Fibroblast of lung (primary cell): ENCODE measurements around the gene GATAD1. TPM values are rescaled to one million over a fixed set of nuclear protein-coding genes. Genes with fewer than 3 reads are reported as not detected.

Experiments used
- DNase-seq, 2 donors: peaks; one replicate each; pipeline versions ENCODE4 v3.0.0 to v3.0.0-alpha.2; 2010; ENCODE audit warnings: low read depth in 2 of 2
- H2AFZ ChIP-seq: 2 replicates; pipeline ENCODE4 v1.5.1; 2012; ENCODE audit warnings: low read length, control low read depth, inconsistent platforms
- H3K27ac ChIP-seq: 2 replicates; pipeline ENCODE4 v1.5.1; 2011; ENCODE audit warnings: low read length, control low read depth; ENCODE audit not compliant: insufficient read depth
- H3K27me3 ChIP-seq: 2 replicates; pipeline ENCODE4 v1.5.1; 2011; ENCODE audit warnings: mild to moderate bottlenecking, low read length; ENCODE audit not compliant: control insufficient read depth, insufficient read depth
- H3K36me3 ChIP-seq: 2 replicates; pipeline ENCODE4 v1.5.1; 2011; ENCODE audit warnings: low read length; ENCODE audit not compliant: control insufficient read depth, insufficient read depth
- H3K4me1 ChIP-seq: 2 replicates; pipeline ENCODE4 v1.5.1; 2011; ENCODE audit warnings: low read length; ENCODE audit not compliant: control insufficient read depth, insufficient read depth; ENCODE audit errors: extremely low read depth
- H3K4me2 ChIP-seq: 2 replicates; pipeline ENCODE4 v1.5.1; 2011; ENCODE audit warnings: low read length, control low read depth; ENCODE audit not compliant: insufficient read depth; ENCODE audit errors: extremely low read depth
- H3K4me3 ChIP-seq, 4 experiments: fragments of 200-600 bp in 1 of 4; sonication (generic) in 1 of 4; replicated peaks in 1 of 4; 2 replicates each; pipeline ENCODE4 v1.5.1; 2011 to 2016; ENCODE audit warnings: low read length in 4 of 4, low read depth in 3 of 4, mild to moderate bottlenecking in 3 of 4, control low read depth in 2 of 4, inconsistent platforms in 1 of 4, mixed read lengths in 1 of 4; ENCODE audit not compliant: insufficient read depth in 1 of 4; ENCODE audit errors: control extremely low read depth in 1 of 4
- H3K79me2 ChIP-seq: 2 replicates; pipeline ENCODE4 v1.5.1; 2012; ENCODE audit warnings: mild to moderate bottlenecking, low read length, inconsistent platforms; ENCODE audit not compliant: control insufficient read depth, insufficient read depth
- H3K9ac ChIP-seq: 2 replicates; pipeline ENCODE4 v1.5.1; 2011; ENCODE audit warnings: mild to moderate bottlenecking, low read length, control low read depth; ENCODE audit not compliant: insufficient read depth
- H3K9me3 ChIP-seq: 2 replicates; pipeline ENCODE4 v1.5.1; 2012; ENCODE audit warnings: low read depth, low read length; ENCODE audit not compliant: control insufficient read depth, insufficient read depth
- H4K20me1 ChIP-seq: 2 replicates; pipeline ENCODE4 v1.5.1; 2011; ENCODE audit warnings: low read length; ENCODE audit not compliant: control insufficient read depth, insufficient read depth; ENCODE audit errors: extremely low read depth
- CTCF ChIP-seq, 2 donors: IDR thresholded peaks in 1 of 2; conservative IDR thresholded peaks in 1 of 2; 1 replicate in 1 of 2; 2 replicates in 1 of 2; pipeline ENCODE4 v1.5.1; 2011 to 2012; ENCODE audit warnings: low read length in 2 of 2, control low read depth in 1 of 2, inconsistent platforms in 1 of 2, low read depth in 1 of 2, mild to moderate bottlenecking in 1 of 2
- EZH2 ChIP-seq: IDR thresholded peaks from 2 replicates; pipeline ENCODE4 v1.5.1; 2012; ENCODE audit warnings: low read length, control low read depth, mild to moderate bottlenecking; ENCODE audit errors: missing control alignments
- polyA plus RNA-seq, 2 donors: library from polyadenylated mRNA; depleted of rRNA in 1 of 2; stranded (reverse) in 1 of 2; unstranded in 1 of 2; fragments of >200 nt; gene quantifications; 2 replicates each; pipeline ENCODE4 v1.2.1, GENCODE V29; 2011 to 2012; ENCODE audit warnings: missing spikeins in 1 of 2
- total RNA-seq: library from RNA; depleted of rRNA; stranded (reverse); fragments of >200 nt; gene quantifications from 2 replicates; pipeline ENCODE4 v1.2.1, GENCODE V29; 2014

GATAD1 gene
- total and polyA plus RNA-seq, 2 donors (not counting 1 experiment from before 2014, with no cell fraction given): 32.1 to 32.4 TPM

- Histone ChIP-seq H3K4me1 (no peaks in the 10 kb centered on the region), H3K79me2 (no peaks in the 10 kb centered on the region), H3K27ac (no peak overlapping the region), H3K9ac (no peak overlapping the region), H4K20me1 (no peaks in the 10 kb centered on the region), H2AFZ (no peak overlapping the region), H3K9me3 (no peaks in the 10 kb centered on the region), H3K4me3 (no peak overlapping the region), H3K27me3 (no peaks in the 10 kb centered on the region), H3K36me3 (peaks cover 2% of the 10 kb centered on the region), H3K4me2 (no peak overlapping the region)
- DNase-seq: no peak
- no peak for TF ChIP-seq CTCF (conservative IDR thresholded peaks at IDR 0.05 in 1 of 2, IDR thresholded peaks at IDR 0.05 in 1 of 2; ENCODE audit: low read depth in 1 of 2, low read length in 2 of 2)
- TF ChIP-seq EZH2: no peak
Observed at GRCh38 chr7:92503767-92504166, 56.5 kb downstream of the GATAD1 start.

- Histone ChIP-seq H2AFZ (no peak overlapping the region), H3K9ac (no peak overlapping the region), H3K4me3 (no peak overlapping the region), H3K36me3 (peaks cover 2% of the 10 kb centered on the region), H3K79me2 (no peaks in the 10 kb centered on the region), H3K9me3 (no peaks in the 10 kb centered on the region), H4K20me1 (no peaks in the 10 kb centered on the region), H3K4me2 (no peak overlapping the region), H3K27me3 (no peaks in the 10 kb centered on the region), H3K4me1 (no peaks in the 10 kb centered on the region), H3K27ac (no peak overlapping the region)
- no peak for TF ChIP-seq CTCF (conservative IDR thresholded peaks at IDR 0.05 in 1 of 2, IDR thresholded peaks at IDR 0.05 in 1 of 2; ENCODE audit: low read depth in 1 of 2, low read length in 2 of 2)
- TF ChIP-seq EZH2: no peak
- DNase-seq: no peak
Observed at GRCh38 chr7:92504563-92504962, 57.3 kb downstream of the GATAD1 start.

GRCh38 chr7:92506363-92506762 lies 59.1 kb downstream of the GATAD1 start:
- Histone ChIP-seq H2AFZ (no peak overlapping the region), H4K20me1 (no peaks in the 10 kb centered on the region), H3K27ac (no peak overlapping the region), H3K4me1 (no peaks in the 10 kb centered on the region), H3K36me3 (peaks cover 2% of the 10 kb centered on the region), H3K9ac (no peak overlapping the region), H3K4me3 (no peak overlapping the region), H3K4me2 (no peak overlapping the region), H3K79me2 (no peaks in the 10 kb centered on the region), H3K9me3 (no peaks in the 10 kb centered on the region), H3K27me3 (no peaks in the 10 kb centered on the region)
- TF ChIP-seq EZH2 (no peak), CTCF (conservative IDR thresholded peaks at IDR 0.05 in 1 of 2, IDR thresholded peaks at IDR 0.05 in 1 of 2; ENCODE audit: low read depth in 1 of 2, low read length in 2 of 2) (no peak)
- DNase-seq: no peak
